ENCODE results near the gene EXT2. TPM values are rescaled to one million over a fixed set of nuclear protein-coding genes. Genes with fewer than 3 reads are reported as not detected.

Gene EXT2
- total RNA-seq, 1 donor from 2014 or later = 35.6 TPM

- Mint-ChIP-seq H3K36me3 (ENCODE audit: low read depth) (peaks cover 13% of the 10 kb centered on the region), H3K4me1 (ENCODE audit: low read depth) (peaks cover 30% of the 10 kb centered on the region), H3K4me3 (ENCODE audit: low read depth) (peak overlapping the region; percentile 73), H3K27ac (peak overlapping the region; percentile 9), H3K9me3 (no peaks in the 10 kb centered on the region), H3K27me3 (ENCODE audit: low read depth) (peaks cover 2% of the 10 kb centered on the region)
- DNase-seq (ENCODE audit: low spot score) = peak; percentile 60
- intact Hi-C loops (cut with micrococcal nuclease) = loop anchor here (2.0 to 10.0 kb wide), 2 partner anchors 28 to 210 kb away; partner anchors contain the start of gene ACCS
Observed at GRCh38 chr11:44094260-44094868, 1.1 kb upstream of the EXT2 start.

GRCh38 chr11:44096360-44097185 is 1.1 kb downstream of the EXT2 start:
- Mint-ChIP-seq H3K27me3 (ENCODE audit: low read depth) (peaks cover 2% of the 10 kb centered on the region), H3K4me3 (ENCODE audit: low read depth) (peak overlapping the region; percentile 83), H3K4me1 (ENCODE audit: low read depth) (peaks cover 21% of the 10 kb centered on the region), H3K9me3 (no peaks in the 10 kb centered on the region), H3K36me3 (ENCODE audit: low read depth) (peaks cover 2% of the 10 kb centered on the region), H3K27ac (no peak overlapping the region)
- DNase-seq (ENCODE audit: low spot score) = no peak
- intact Hi-C loops (cut with micrococcal nuclease) = loop anchor here (10.0 kb wide), 1 partner anchor 208 kb away; no protein-coding TSS in a partner anchor

- DNase-seq (ENCODE audit: low spot score) = no peak
- Mint-ChIP-seq H3K27ac (no peak overlapping the region), H3K4me3 (ENCODE audit: low read depth) (no peak overlapping the region), H3K9me3 (no peaks in the 10 kb centered on the region), H3K36me3 (ENCODE audit: low read depth) (peaks cover 2% of the 10 kb centered on the region), H3K4me1 (ENCODE audit: low read depth) (peaks cover 21% of the 10 kb centered on the region), H3K27me3 (ENCODE audit: low read depth) (peaks cover 2% of the 10 kb centered on the region)
- intact Hi-C loops (cut with micrococcal nuclease) = loop anchor here (10.0 kb wide), 1 partner anchor 207 kb away; no protein-coding TSS in a partner anchor
Observed at GRCh38 chr11:44097821-44098220, 2.3 kb downstream of the EXT2 start.

GRCh38 chr11:44101098-44101497 is 5.6 kb downstream of the EXT2 start:
- Mint-ChIP-seq H3K27me3 (ENCODE audit: low read depth) (no peaks in the 10 kb centered on the region), H3K4me3 (ENCODE audit: low read depth) (no peak overlapping the region), H3K36me3 (ENCODE audit: low read depth) (peaks cover 8% of the 10 kb centered on the region), H3K4me1 (ENCODE audit: low read depth) (peaks cover 14% of the 10 kb centered on the region), H3K9me3 (no peaks in the 10 kb centered on the region), H3K27ac (no peak overlapping the region)
- no peak for DNase-seq (ENCODE audit: low spot score)
- intact Hi-C loops (cut with micrococcal nuclease) = no loop called here

GRCh38 chr11:44104481-44105294 is 9.2 kb downstream of the EXT2 start:
- H3K36me3 Mint-ChIP-seq (ENCODE audit: low read depth) = peaks cover 14% of the 10 kb centered on the region
- no peak for DNase-seq (ENCODE audit: low spot score)
- intact Hi-C loops (cut with micrococcal nuclease) = no loop called here
- H3K9me3 Mint-ChIP-seq = no peaks in the 10 kb centered on the region
- H3K27me3 Mint-ChIP-seq (ENCODE audit: low read depth) = no peaks in the 10 kb centered on the region
- H3K4me1 Mint-ChIP-seq (ENCODE audit: low read depth) = peaks cover 3% of the 10 kb centered on the region
- H3K4me3 Mint-ChIP-seq (ENCODE audit: low read depth) = no peak overlapping the region
- H3K27ac Mint-ChIP-seq = no peak overlapping the region

- Mint-ChIP-seq H3K27me3 (ENCODE audit: low read depth) (no peaks in the 10 kb centered on the region), H3K9me3 (no peaks in the 10 kb centered on the region), H3K4me3 (ENCODE audit: low read depth) (no peak overlapping the region), H3K4me1 (ENCODE audit: low read depth) (peaks cover 10% of the 10 kb centered on the region), H3K27ac (no peak overlapping the region), H3K36me3 (ENCODE audit: low read depth) (peaks cover 35% of the 10 kb centered on the region)
- no peak for DNase-seq (ENCODE audit: low spot score)
- intact Hi-C loops (cut with micrococcal nuclease) = no loop called here
Observed at GRCh38 chr11:44108260-44108659, 12.8 kb downstream of the EXT2 start.

- no peaks in the 10 kb centered on the region for H3K27me3 Mint-ChIP-seq (ENCODE audit: low read depth)
- intact Hi-C loops (cut with micrococcal nuclease) = loop anchor here (5.0 to 10.0 kb wide), 3 partner anchors 175 to 427 kb away; partner anchors contain the start of gene ALX4
- peaks cover 7% of the 10 kb centered on the region for H3K4me1 Mint-ChIP-seq (ENCODE audit: low read depth)
- H3K36me3 Mint-ChIP-seq (ENCODE audit: low read depth) = peaks cover 44% of the 10 kb centered on the region
- H3K4me3 Mint-ChIP-seq (ENCODE audit: low read depth) = no peak overlapping the region
- peak overlapping the region; percentile 61 for H3K27ac Mint-ChIP-seq
- H3K9me3 Mint-ChIP-seq = no peaks in the 10 kb centered on the region
- DNase-seq (ENCODE audit: low spot score) = peak; percentile 29
Observed at GRCh38 chr11:44110231-44110679, 14.8 kb downstream of the EXT2 start.

- Mint-ChIP-seq H3K4me1 (ENCODE audit: low read depth) (peaks cover 7% of the 10 kb centered on the region), H3K4me3 (ENCODE audit: low read depth) (no peak overlapping the region), H3K27me3 (ENCODE audit: low read depth) (no peaks in the 10 kb centered on the region), H3K36me3 (ENCODE audit: low read depth) (peaks cover 58% of the 10 kb centered on the region), H3K9me3 (no peaks in the 10 kb centered on the region), H3K27ac (no peak overlapping the region)
- intact Hi-C loops (cut with micrococcal nuclease) = loop anchor here (5.0 to 10.0 kb wide), 3 partner anchors 173 to 425 kb away; partner anchors contain the start of gene ALX4
- no peak for DNase-seq (ENCODE audit: low spot score)
Observed at GRCh38 chr11:44112091-44112821, 16.8 kb downstream of the EXT2 start.

GRCh38 chr11:44113018-44113417 is 17.5 kb downstream of the EXT2 start:
- Mint-ChIP-seq H3K36me3 (ENCODE audit: low read depth) (peaks cover 52% of the 10 kb centered on the region), H3K27me3 (ENCODE audit: low read depth) (no peaks in the 10 kb centered on the region), H3K27ac (no peak overlapping the region), H3K4me1 (ENCODE audit: low read depth) (peaks cover 7% of the 10 kb centered on the region), H3K9me3 (no peaks in the 10 kb centered on the region), H3K4me3 (ENCODE audit: low read depth) (no peak overlapping the region)
- no peak for DNase-seq (ENCODE audit: low spot score)
- intact Hi-C loops (cut with micrococcal nuclease) = loop anchor here (5.0 to 10.0 kb wide), 3 partner anchors 172 to 424 kb away; partner anchors contain the start of gene ALX4

- Mint-ChIP-seq H3K4me3 (ENCODE audit: low read depth) (no peak overlapping the region), H3K4me1 (ENCODE audit: low read depth) (peaks cover 7% of the 10 kb centered on the region), H3K27me3 (ENCODE audit: low read depth) (no peaks in the 10 kb centered on the region), H3K27ac (no peak overlapping the region), H3K9me3 (no peaks in the 10 kb centered on the region), H3K36me3 (ENCODE audit: low read depth) (peaks cover 52% of the 10 kb centered on the region)
- intact Hi-C loops (cut with micrococcal nuclease) = loop anchor here (5.0 to 10.0 kb wide), 3 partner anchors 171 to 424 kb away; partner anchors contain the start of gene ALX4
- DNase-seq (ENCODE audit: low spot score) = no peak
Observed at GRCh38 chr11:44113572-44113971, 18.1 kb downstream of the EXT2 start.

- Mint-ChIP-seq H3K4me1 (ENCODE audit: low read depth) (no peaks in the 10 kb centered on the region), H3K9me3 (no peaks in the 10 kb centered on the region), H3K4me3 (ENCODE audit: low read depth) (no peak overlapping the region), H3K36me3 (ENCODE audit: low read depth) (peaks cover 48% of the 10 kb centered on the region), H3K27ac (no peak overlapping the region), H3K27me3 (ENCODE audit: low read depth) (no peaks in the 10 kb centered on the region)
- intact Hi-C loops (cut with micrococcal nuclease) = loop anchor here (10.0 kb wide), 1 partner anchor 168 kb away; no protein-coding TSS in a partner anchor
- DNase-seq (ENCODE audit: low spot score) = no peak
Observed at GRCh38 chr11:44116234-44116830, 20.9 kb downstream of the EXT2 start.
